Measurements from ENCODE around the gene LYG1. TPM values are rescaled to one million over a fixed set of nuclear protein-coding genes. Genes with fewer than 3 reads are reported as not detected.

LYG1 gene
- total RNA-seq, 1 experiment from 2014 or later, result not detected

DNA sequence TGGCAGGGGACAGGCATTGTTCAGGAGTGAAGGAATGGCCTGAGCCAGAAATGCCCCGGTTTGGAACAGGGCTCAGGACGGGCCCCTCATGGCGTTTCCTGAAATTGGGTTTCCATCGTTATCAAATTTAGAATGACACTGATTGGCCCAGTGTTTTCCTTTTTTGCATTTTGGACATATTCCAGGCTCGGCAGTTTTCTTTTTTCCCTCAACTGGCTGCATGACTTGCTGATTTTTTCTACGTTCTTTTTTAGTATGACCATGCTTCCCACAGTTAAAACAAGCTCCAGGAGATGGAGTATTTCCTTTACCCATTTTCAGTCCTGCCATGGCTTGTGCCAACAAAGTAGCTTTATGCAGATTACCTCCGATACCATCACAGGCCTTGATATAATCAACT lies 25.1 kb downstream of the LYG1 start:
- no peak for DNase-seq (ENCODE audit: low read depth)

DNA sequence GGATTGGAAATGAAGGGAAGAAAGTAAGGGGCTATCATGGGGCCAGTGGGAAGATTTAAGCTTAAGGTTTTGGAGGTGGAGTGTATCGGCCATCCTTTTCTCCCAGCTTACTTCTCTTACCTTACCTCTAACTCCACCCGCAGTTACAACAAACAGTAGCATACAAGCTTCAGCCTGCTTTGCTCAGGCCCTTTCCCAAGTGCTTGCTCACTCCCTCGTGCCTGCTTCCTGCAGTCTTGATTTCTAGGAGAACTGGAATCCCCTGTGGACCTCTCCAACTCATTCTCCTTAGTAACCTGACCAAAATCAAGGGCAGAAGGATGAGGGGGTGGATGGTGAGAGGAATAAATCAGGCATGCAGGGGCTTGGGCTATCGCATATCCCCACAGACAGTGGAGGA lies 39.8 kb downstream of the LYG1 start:
- no peak for DNase-seq (ENCODE audit: low read depth)

- no peak for DNase-seq (ENCODE audit: low read depth)
These were observed 40.8 kb downstream of the LYG1 start for GRCh38 chr2:99260184-99260583.

DNA sequence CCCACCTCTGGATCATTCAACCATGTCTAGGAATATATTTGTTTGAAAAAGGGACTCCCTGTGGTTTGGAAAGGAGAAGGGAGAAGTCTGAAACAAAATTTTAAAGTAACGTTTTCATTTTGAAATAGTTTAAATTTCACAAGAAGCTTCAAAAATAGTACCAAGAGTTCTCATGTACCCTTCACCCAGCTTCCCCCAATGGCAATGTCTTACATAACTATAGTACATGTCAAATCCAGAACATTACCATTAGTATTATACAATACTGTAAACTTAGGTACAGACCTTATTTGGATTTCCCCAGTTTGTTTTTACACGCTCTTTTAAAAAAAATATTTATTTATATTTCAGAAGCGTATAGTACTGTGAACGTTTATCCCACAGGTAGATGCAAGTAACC lies 41.5 kb downstream of the LYG1 start:
- DNase-seq (ENCODE audit: low read depth), result no peak

- DNase-seq (ENCODE audit: low read depth), result peak; percentile 13
These were observed 44.3 kb downstream of the LYG1 start for GRCh38 chr2:99256677-99257076.

- peak; percentile 4 for DNase-seq (ENCODE audit: low read depth)
These were observed 45.3 kb downstream of the LYG1 start, which contains the start of gene LYG2 for GRCh38 chr2:99255491-99256318. LYG2 (minus strand) TSS chr2:99255666; CDS start chr2:99254260, 1,406 bp downstream.

DNA sequence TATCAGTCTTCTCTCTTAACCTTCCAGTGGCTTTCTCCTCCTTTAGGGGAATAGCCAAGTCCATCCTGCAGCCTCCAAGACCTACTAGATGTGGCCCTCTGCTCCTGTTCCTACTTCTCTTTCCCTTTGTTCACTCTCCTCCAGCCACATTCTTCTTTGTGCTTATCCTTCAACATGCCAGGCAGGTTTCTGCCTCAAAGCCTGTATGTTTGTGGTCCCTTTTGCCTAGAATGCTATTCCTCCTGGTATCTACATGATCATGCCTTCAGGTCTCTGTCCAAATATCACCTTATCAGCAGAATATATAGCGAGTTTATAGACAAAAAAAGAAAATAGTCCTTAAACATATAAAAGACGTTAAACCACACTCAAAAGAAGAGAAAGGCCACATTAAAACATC lies 51.0 kb downstream of the LYG1 start:
- DNase-seq (ENCODE audit: low read depth), result no peak

- DNase-seq (ENCODE audit: low read depth), result no peak
These were observed 58.8 kb downstream of the LYG1 start for GRCh38 chr2:99242151-99242550.

DNA sequence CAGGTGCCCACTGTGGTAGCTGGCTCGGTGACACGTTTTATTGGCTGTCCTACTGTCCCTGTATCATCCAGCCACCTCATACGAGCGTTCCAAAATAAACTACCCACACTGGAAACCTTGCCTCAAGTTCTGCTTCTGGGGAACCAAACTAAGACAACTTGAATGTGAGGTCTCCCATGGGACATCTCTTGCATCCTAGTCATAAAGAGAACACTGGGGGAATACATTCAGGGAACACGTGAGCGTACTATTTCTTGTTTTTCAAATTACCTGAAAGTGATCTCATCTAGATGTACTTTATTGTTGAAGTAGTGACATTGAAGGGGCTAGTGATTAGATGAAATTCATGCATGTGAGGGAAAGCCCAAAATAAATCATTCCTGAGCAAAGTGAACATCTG lies 60.6 kb downstream of the LYG1 start:
- no peak for DNase-seq (ENCODE audit: low read depth)

DNA sequence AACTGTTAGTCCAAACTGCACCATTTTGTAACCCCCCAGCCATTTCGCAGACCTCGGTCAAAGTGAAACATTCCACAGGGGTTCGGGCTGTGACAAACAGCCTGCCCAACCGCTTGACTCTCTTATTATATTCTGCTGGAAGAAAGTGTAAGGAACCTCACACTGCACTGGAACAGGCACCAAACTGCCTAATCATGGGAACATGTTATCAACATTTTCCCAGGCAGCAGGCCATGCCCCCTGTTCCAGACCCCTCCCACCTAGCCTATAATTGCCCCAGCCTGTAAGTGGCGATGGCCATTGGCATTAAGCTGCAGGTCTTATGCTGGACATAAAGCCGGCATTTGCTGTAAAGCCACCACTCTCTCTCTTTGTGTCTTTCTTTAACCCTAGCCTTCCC lies 62.4 kb downstream of the LYG1 start:
- no peak for DNase-seq (ENCODE audit: low read depth)

Other genes starting within 250 kb of the LYG1 start
- 0.11 TPM in 1 of 2 replicates, not detected in the other for gene C2orf15, start 159.5 kb downstream of the LYG1 start, total RNA-seq (2014; rRNA removed; shearing (Covaris generic))
- 8.2 TPM in 2 replicates for gene TSGA10, start 146.3 kb downstream of the LYG1 start, total RNA-seq (2014; rRNA removed; shearing (Covaris generic))
- gene LIPT1, start 146.2 kb downstream of the LYG1 start, total RNA-seq (2014; rRNA removed; shearing (Covaris generic)), result 7.7 and 13.6 TPM in 2 replicates
- gene MITD1, start 120.1 kb downstream of the LYG1 start, total RNA-seq (2014; rRNA removed; shearing (Covaris generic)), result 31.6 and 37.2 TPM in 2 replicates
- gene MRPL30, start 120.0 kb downstream of the LYG1 start, total RNA-seq (2014; rRNA removed; shearing (Covaris generic)), result 39.6 and 52.6 TPM in 2 replicates
- gene LYG2, start 45.5 kb downstream of the LYG1 start, total RNA-seq (2014; rRNA removed; shearing (Covaris generic)), result not detected in 2 replicates
- 111 and 121 TPM in 2 replicates for gene TXNDC9, start 35.1 kb upstream of the LYG1 start, total RNA-seq (2014; rRNA removed; shearing (Covaris generic))
- gene EIF5B, start 36.2 kb upstream of the LYG1 start, total RNA-seq (2014; rRNA removed; shearing (Covaris generic)), result 16.6 and 18.9 TPM in 2 replicates
- gene REV1, start 188.8 kb upstream of the LYG1 start, total RNA-seq (2014; rRNA removed; shearing (Covaris generic)), result 13.0 and 18.3 TPM in 2 replicates

Data from Daoy (cell line).